SK-N-SH treated with all-trans-retinoic acid at 6 μM for 48 hours (cell line): Measurements from ENCODE around the gene COL23A1.

ENCODE experiments used
- CSDC2 ChIP-seq: fragments of 250-450 bp; sonication (Bioruptor Pico); IDR thresholded peaks from 2 replicates; pipeline ENCODE4 v1.5.0; 2020; ENCODE audit warnings: mild to moderate bottlenecking, moderate library complexity
- CSRNP3 ChIP-seq: fragments of 250-450 bp; sonication (Bioruptor Pico); IDR thresholded peaks from 2 replicates; pipeline ENCODE4 v1.5.1; 2021; ENCODE audit warnings: mild to moderate bottlenecking, moderate library complexity
- ESRRG ChIP-seq: fragments of 250-450 bp; sonication (Bioruptor Pico); IDR thresholded peaks from 2 replicates; pipeline ENCODE4 v1.6.1; 2021; ENCODE audit warnings: mild to moderate bottlenecking
- OSR1 ChIP-seq: fragments of 250-450 bp; sonication (Bioruptor Pico); IDR thresholded peaks from 2 replicates; pipeline ENCODE4 v1.8.0; 2022; ENCODE audit warnings: moderate library complexity, mild to moderate bottlenecking, inconsistent platforms
- PATZ1 ChIP-seq: fragments of 250-450 bp; sonication (Bioruptor Pico); IDR thresholded peaks from 2 replicates; pipeline ENCODE4 v1.8.0; 2020; ENCODE audit warnings: mild to moderate bottlenecking, moderate library complexity, borderline replicate concordance
- RARB ChIP-seq: fragments of 250-450 bp; sonication (Bioruptor Pico); IDR thresholded peaks from 2 replicates; pipeline ENCODE4 v1.8.0; 2021; ENCODE audit warnings: mild to moderate bottlenecking, moderate library complexity
- SNAI2 ChIP-seq: fragments of 250-450 bp; sonication (Bioruptor Pico); IDR thresholded peaks from 2 replicates; pipeline ENCODE4 v1.5.0; 2020; ENCODE audit warnings: mild to moderate bottlenecking, moderate library complexity
- TOX ChIP-seq: fragments of 250-450 bp; sonication (Bioruptor Pico); IDR thresholded peaks from 2 replicates; pipeline ENCODE4 v1.8.0; 2021; ENCODE audit warnings: mild to moderate bottlenecking, moderate library complexity, borderline replicate concordance
- TSHZ2 ChIP-seq: fragments of 250-450 bp; sonication (Bioruptor Pico); IDR thresholded peaks from 2 replicates; pipeline ENCODE4 v1.5.0; 2020; ENCODE audit warnings: mild to moderate bottlenecking, moderate library complexity
- ZFP30 ChIP-seq: fragments of 450-650 bp; formaldehyde crosslinking; IDR thresholded peaks from 2 replicates; pipeline ENCODE4 v1.5.0; 2022; ENCODE audit warnings: mild to moderate bottlenecking, moderate library complexity
- ZNF565 ChIP-seq: fragments of 450-650 bp; formaldehyde crosslinking; conservative IDR thresholded peaks from 2 replicates; pipeline ENCODE4 v1.5.0; 2020; ENCODE audit warnings: low read depth, mild to moderate bottlenecking, moderate library complexity
- ZNF70 ChIP-seq: fragments of 450-650 bp; formaldehyde crosslinking; IDR thresholded peaks from 2 replicates; pipeline ENCODE4 v1.5.0; 2020; ENCODE audit warnings: mild to moderate bottlenecking, moderate library complexity

- TF ChIP-seq SNAI2 (CRISPR knock-in tag) (no peak), TSHZ2 (CRISPR knock-in tag) (no peak), ZNF565 (CRISPR knock-in tag) (no peak), CSRNP3 (CRISPR knock-in tag) (no peak), TOX (CRISPR knock-in tag) (no peak), CSDC2 (CRISPR knock-in tag) (no peak), RARB (CRISPR knock-in tag) (no peak), PATZ1 (CRISPR knock-in tag) (no peak), ESRRG (CRISPR knock-in tag) (no peak), ZFP30 (no peak), ZNF70 (no peak), OSR1 (CRISPR knock-in tag) (no peak)
Observed at GRCh38 chr5:178382754-178383164, 207.4 kb downstream of the COL23A1 start.
